ENCODE data around the gene SAMD4A.

SAMD4A gene

DNA sequence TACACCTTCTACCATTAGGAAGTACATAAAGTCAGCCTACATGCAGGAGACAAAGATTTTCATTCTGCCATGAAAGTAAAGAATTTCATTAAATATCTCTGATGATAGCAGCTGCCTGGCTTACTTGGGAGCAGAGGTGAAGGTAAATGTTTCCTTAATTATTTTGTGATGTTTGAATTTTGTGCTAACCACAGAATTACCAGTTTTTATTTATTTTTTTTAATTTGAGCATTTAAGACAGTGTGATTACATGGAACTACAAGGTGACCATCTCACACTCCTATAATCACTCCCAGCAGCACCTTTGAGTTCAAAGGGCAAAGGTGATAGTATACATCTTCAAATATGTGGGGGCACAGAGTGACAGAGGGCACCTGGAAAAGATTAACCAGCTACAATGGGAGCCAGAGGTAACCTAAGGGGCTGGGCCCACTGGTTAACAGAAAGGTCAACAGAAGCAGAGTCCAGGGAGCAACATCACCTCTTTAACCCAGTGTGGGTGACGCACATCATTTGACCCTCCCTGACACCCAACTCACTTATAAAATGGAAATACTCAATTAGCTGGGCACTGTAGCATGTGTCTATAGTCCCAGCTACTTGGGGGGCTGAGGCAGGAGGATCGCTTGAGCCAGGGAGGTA lies 270.7 kb downstream of the SAMD4A start:
- H3F3A ChIP-seq (ENCODE audit: insufficient read depth): no peaks in the 10 kb centered on the region
- H3K79me2 ChIP-seq (ENCODE audit: insufficient read depth, low read length): no peaks in the 10 kb centered on the region
- H3K9me2 ChIP-seq (replicated peaks; ENCODE audit: insufficient read depth, low read length): no peaks in the 10 kb centered on the region
- no peak overlapping the region for H3K4me3 ChIP-seq (ENCODE audit: insufficient read depth, low read length, poor library complexity, severe bottlenecking)
- H3K36me3 ChIP-seq (ENCODE audit: low read length): 0 out of 2 replicates have a peak, but pooled peaks cover 5% of the 10 kb centered on the region
- H3K4me2 ChIP-seq (ENCODE audit: low read depth, low read length, poor library complexity, severe bottlenecking): no peak overlapping the region
- no peak overlapping the region for H3K27ac ChIP-seq (ENCODE audit: low read depth, low read length)
- H3K9me3 ChIP-seq (ENCODE audit: insufficient read depth, low read length): no peaks in the 10 kb centered on the region
- H3K9ac ChIP-seq (ENCODE audit: low read length): no peak overlapping the region
- H3K27me3 ChIP-seq (ENCODE audit: low read length): no peaks in the 10 kb centered on the region
- no peak overlapping the region for H2AFZ ChIP-seq (ENCODE audit: low read depth, low read length, severe bottlenecking)
- TF ChIP-seq, protein P1, sequence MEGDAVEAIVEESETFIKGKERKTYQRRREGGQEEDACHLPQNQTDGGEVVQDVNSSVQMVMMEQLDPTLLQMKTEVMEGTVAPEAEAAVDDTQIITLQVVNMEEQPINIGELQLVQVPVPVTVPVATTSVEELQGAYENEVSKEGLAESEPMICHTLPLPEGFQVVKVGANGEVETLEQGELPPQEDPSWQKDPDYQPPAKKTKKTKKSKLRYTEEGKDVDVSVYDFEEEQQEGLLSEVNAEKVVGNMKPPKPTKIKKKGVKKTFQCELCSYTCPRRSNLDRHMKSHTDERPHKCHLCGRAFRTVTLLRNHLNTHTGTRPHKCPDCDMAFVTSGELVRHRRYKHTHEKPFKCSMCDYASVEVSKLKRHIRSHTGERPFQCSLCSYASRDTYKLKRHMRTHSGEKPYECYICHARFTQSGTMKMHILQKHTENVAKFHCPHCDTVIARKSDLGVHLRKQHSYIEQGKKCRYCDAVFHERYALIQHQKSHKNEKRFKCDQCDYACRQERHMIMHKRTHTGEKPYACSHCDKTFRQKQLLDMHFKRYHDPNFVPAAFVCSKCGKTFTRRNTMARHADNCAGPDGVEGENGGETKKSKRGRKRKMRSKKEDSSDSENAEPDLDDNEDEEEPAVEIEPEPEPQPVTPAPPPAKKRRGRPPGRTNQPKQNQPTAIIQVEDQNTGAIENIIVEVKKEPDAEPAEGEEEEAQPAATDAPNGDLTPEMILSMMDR (IDR thresholded peaks at IDR 0.05; ENCODE audit: insufficient read depth, low read length, poor library complexity, severe bottlenecking): no peak
- no peak for TF ChIP-seq EZH2phosphoT487 (conservative IDR thresholded peaks at IDR 0.05; ENCODE audit: low read length)
- no peaks in the 10 kb centered on the region for H4K20me1 ChIP-seq (ENCODE audit: low read depth, low read length)

GRCh38 chr14:54838931-54839512 lies 272.1 kb downstream of the SAMD4A start:
- Histone ChIP-seq H3K27me3 (ENCODE audit: low read length) (no peaks in the 10 kb centered on the region), H2AFZ (ENCODE audit: low read depth, low read length, severe bottlenecking) (no peak overlapping the region), H3K9me3 (ENCODE audit: insufficient read depth, low read length) (no peaks in the 10 kb centered on the region), H3K36me3 (ENCODE audit: low read length) (peaks cover 5% of the 10 kb centered on the region; the same call in 1 of the 2 replicates), H4K20me1 (ENCODE audit: low read depth, low read length) (no peaks in the 10 kb centered on the region), H3K27ac (ENCODE audit: low read depth, low read length) (no peak overlapping the region), H3K9me2 (replicated peaks; ENCODE audit: insufficient read depth, low read length) (no peaks in the 10 kb centered on the region), H3K4me2 (ENCODE audit: low read depth, low read length, poor library complexity, severe bottlenecking) (no peak overlapping the region), H3F3A (ENCODE audit: insufficient read depth) (no peaks in the 10 kb centered on the region), H3K79me2 (ENCODE audit: insufficient read depth, low read length) (no peaks in the 10 kb centered on the region), H3K9ac (ENCODE audit: low read length) (no peak overlapping the region), H3K4me3 (ENCODE audit: insufficient read depth, low read length, poor library complexity, severe bottlenecking) (no peak overlapping the region)
- no peak for TF ChIP-seq EZH2phosphoT487 (conservative IDR thresholded peaks at IDR 0.05; ENCODE audit: low read length)
- TF ChIP-seq, protein P1 (IDR thresholded peaks at IDR 0.05; ENCODE audit: insufficient read depth, low read length, poor library complexity, severe bottlenecking): no peak

DNA sequence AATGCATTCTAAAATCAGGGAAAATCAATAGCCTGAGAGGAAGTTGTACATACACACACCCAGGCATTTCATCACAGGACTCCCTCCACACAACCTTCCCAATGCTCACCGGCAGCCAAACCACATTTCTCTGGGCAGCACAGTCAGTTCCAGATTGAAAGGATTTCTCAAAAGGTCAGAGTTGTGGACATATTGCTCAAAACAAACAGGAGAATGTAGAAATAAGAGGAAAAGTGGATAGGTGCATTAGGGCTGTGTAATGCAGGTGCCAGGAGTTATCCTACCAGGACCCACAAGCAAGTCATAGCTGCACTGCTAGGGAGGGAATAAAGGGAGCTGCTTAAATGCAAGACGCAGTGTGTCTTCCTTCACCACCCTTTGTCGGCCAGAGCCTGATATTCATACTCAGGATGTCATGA lies 272.8 kb downstream of the SAMD4A start:
- H3K36me3 ChIP-seq (ENCODE audit: low read length): peaks cover 5% of the 10 kb centered on the region; the same call in 1 of the 2 replicates

More for the DNA sequence above, 272.8 kb downstream of the SAMD4A start:
- no peaks in the 10 kb centered on the region for H4K20me1 ChIP-seq (ENCODE audit: low read depth, low read length)
- H3K9me3 ChIP-seq (ENCODE audit: insufficient read depth, low read length): no peaks in the 10 kb centered on the region
- no peak overlapping the region for H3K4me2 ChIP-seq (ENCODE audit: low read depth, low read length, poor library complexity, severe bottlenecking)
- H2AFZ ChIP-seq (ENCODE audit: low read depth, low read length, severe bottlenecking): no peak overlapping the region
- H3K27ac ChIP-seq (ENCODE audit: low read depth, low read length): no peak overlapping the region
- H3K9ac ChIP-seq (ENCODE audit: low read length): no peak overlapping the region
- H3K27me3 ChIP-seq (ENCODE audit: low read length): no peaks in the 10 kb centered on the region
- no peaks in the 10 kb centered on the region for H3K9me2 ChIP-seq (replicated peaks; ENCODE audit: insufficient read depth, low read length)
- TF ChIP-seq EZH2phosphoT487 (conservative IDR thresholded peaks at IDR 0.05; ENCODE audit: low read length): no peak
- TF ChIP-seq, protein P1 (IDR thresholded peaks at IDR 0.05; ENCODE audit: insufficient read depth, low read length, poor library complexity, severe bottlenecking): no peak
- H3K4me3 ChIP-seq (ENCODE audit: insufficient read depth, low read length, poor library complexity, severe bottlenecking): no peak overlapping the region
- H3F3A ChIP-seq (ENCODE audit: insufficient read depth): no peaks in the 10 kb centered on the region
- H3K79me2 ChIP-seq (ENCODE audit: insufficient read depth, low read length): no peaks in the 10 kb centered on the region

Measured in SU-DHL-6 (cell line).